Eye (tissue), 1 donor: ENCODE results near the gene BIRC2.

Source experiments
- DNase-seq: peaks from one replicate; pipeline ENCODE4 v3.0.0-alpha.2; 2015

The BIRC2 gene

GRCh38 chr11:102375720-102376399 is 28.8 kb downstream of the BIRC2 start:
- DNase-seq = no peak

GRCh38 chr11:102377891-102378290 is 30.9 kb downstream of the BIRC2 start:
- no peak for DNase-seq

- DNase-seq = no peak
Measured at GRCh38 chr11:102378818-102379217, 31.8 kb downstream of the BIRC2 start.

- DNase-seq = no peak
Measured at GRCh38 chr11:102382384-102382783, 35.4 kb downstream of the BIRC2 start.

GRCh38 chr11:102383839-102384238 is 36.8 kb downstream of the BIRC2 start:
- DNase-seq = no peak

- no peak for DNase-seq
Measured at GRCh38 chr11:102384419-102385079, 37.5 kb downstream of the BIRC2 start.

- no peak for DNase-seq
Measured at GRCh38 chr11:102385085-102386007, 38.3 kb downstream of the BIRC2 start.

- DNase-seq = no peak
Measured at GRCh38 chr11:102386136-102386734, 39.2 kb downstream of the BIRC2 start.

GRCh38 chr11:102387043-102387781 is 40.2 kb downstream of the BIRC2 start:
- DNase-seq = no peak

GRCh38 chr11:102389253-102389652 is 42.2 kb downstream of the BIRC2 start:
- DNase-seq = no peak

- DNase-seq = peak; percentile 75
Measured at GRCh38 chr11:102390667-102391465, 43.9 kb downstream of the BIRC2 start.

GRCh38 chr11:102391549-102392237 is 44.7 kb downstream of the BIRC2 start:
- DNase-seq = no peak

- no peak for DNase-seq
Measured at GRCh38 chr11:102393272-102393730, 46.3 kb downstream of the BIRC2 start.

GRCh38 chr11:102395720-102396393 is 48.8 kb downstream of the BIRC2 start:
- DNase-seq = no peak

GRCh38 chr11:102396708-102397563 is 49.9 kb downstream of the BIRC2 start:
- no peak for DNase-seq

- DNase-seq = no peak
Measured at GRCh38 chr11:102398297-102398696, 51.3 kb downstream of the BIRC2 start.

GRCh38 chr11:102399189-102399588 is 52.2 kb downstream of the BIRC2 start:
- no peak for DNase-seq

GRCh38 chr11:102400603-102401002 is 53.6 kb downstream of the BIRC2 start:
- no peak for DNase-seq

- no peak for DNase-seq
Measured at GRCh38 chr11:102401905-102402304, 54.9 kb downstream of the BIRC2 start.
